ENCODE measurements around the gene KRTAP3-3.

KRTAP3-3 gene

GRCh38 chr17:40958086-40958953 is 35.6 kb downstream of the KRTAP3-3 start:
- Histone ChIP-seq H3K27ac (ENCODE audit: low read length) (no peak overlapping the region), H3K4me3 (ENCODE audit: low read depth in 1 of 2, low read length in 2 of 2) (no peak overlapping the region), H3K36me3 (ENCODE audit: control insufficient read depth in 1 of 2, insufficient read depth in 2 of 2, low read length in 2 of 2) (no peaks in the 10 kb centered on the region), H3K27me3 (ENCODE audit: low read depth, low read length) (no peaks in the 10 kb centered on the region), H3K9me3 (ENCODE audit: control insufficient read depth in 1 of 2, low read length in 2 of 2) (no peaks in the 10 kb centered on the region), H3K4me1 (ENCODE audit: control insufficient read depth in 1 of 2, insufficient read depth in 2 of 2, low read length in 2 of 2) (no peaks in the 10 kb centered on the region)

GRCh38 chr17:40956401-40957254 is 37.3 kb downstream of the KRTAP3-3 start:
- no peaks in the 10 kb centered on the region for H3K27me3 ChIP-seq (ENCODE audit: low read depth, low read length)
- H3K9me3 ChIP-seq (ENCODE audit: control insufficient read depth in 1 of 2, low read length in 2 of 2) = no peaks in the 10 kb centered on the region
- H3K4me3 ChIP-seq (ENCODE audit: low read depth in 1 of 2, low read length in 2 of 2) = no peak overlapping the region
- no peaks in the 10 kb centered on the region for H3K4me1 ChIP-seq (ENCODE audit: control insufficient read depth in 1 of 2, insufficient read depth in 2 of 2, low read length in 2 of 2)
- H3K27ac ChIP-seq (ENCODE audit: low read length) = no peak overlapping the region
- no peaks in the 10 kb centered on the region for H3K36me3 ChIP-seq (ENCODE audit: control insufficient read depth in 1 of 2, insufficient read depth in 2 of 2, low read length in 2 of 2)

DNA sequence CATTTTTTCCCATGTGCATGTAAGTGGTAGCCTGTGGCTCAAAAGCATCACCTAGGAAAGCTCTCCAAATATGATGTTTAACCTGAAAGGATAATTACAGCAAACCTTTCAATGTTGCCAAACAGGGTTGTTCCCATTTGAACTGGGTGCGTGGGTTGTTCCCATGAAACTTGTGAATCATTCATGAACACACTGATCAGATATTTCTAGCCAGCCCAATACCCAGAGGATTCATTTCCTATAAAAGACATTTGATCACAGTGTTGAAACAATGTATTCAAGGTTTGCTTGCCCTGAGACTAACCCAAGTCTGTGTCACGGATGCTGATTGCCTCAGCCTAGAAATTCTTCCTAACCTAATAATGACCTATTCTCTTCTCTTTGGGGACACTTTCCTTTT is 40.1 kb downstream of the KRTAP3-3 start:
- Histone ChIP-seq H3K27ac (ENCODE audit: low read length) (no peak overlapping the region), H3K36me3 (ENCODE audit: control insufficient read depth in 1 of 2, insufficient read depth in 2 of 2, low read length in 2 of 2) (no peaks in the 10 kb centered on the region), H3K4me1 (ENCODE audit: control insufficient read depth in 1 of 2, insufficient read depth in 2 of 2, low read length in 2 of 2) (no peaks in the 10 kb centered on the region), H3K9me3 (ENCODE audit: control insufficient read depth in 1 of 2, low read length in 2 of 2) (no peaks in the 10 kb centered on the region), H3K4me3 (ENCODE audit: low read depth in 1 of 2, low read length in 2 of 2) (no peak overlapping the region), H3K27me3 (ENCODE audit: low read depth, low read length) (no peaks in the 10 kb centered on the region)

GRCh38 chr17:40952661-40953060 is 41.3 kb downstream of the KRTAP3-3 start:
- Histone ChIP-seq H3K27ac (ENCODE audit: low read length) (no peak overlapping the region), H3K9me3 (ENCODE audit: control insufficient read depth in 1 of 2, low read length in 2 of 2) (no peaks in the 10 kb centered on the region), H3K4me1 (ENCODE audit: control insufficient read depth in 1 of 2, insufficient read depth in 2 of 2, low read length in 2 of 2) (no peaks in the 10 kb centered on the region), H3K27me3 (ENCODE audit: low read depth, low read length) (no peaks in the 10 kb centered on the region), H3K4me3 (ENCODE audit: low read depth in 1 of 2, low read length in 2 of 2) (no peak overlapping the region), H3K36me3 (ENCODE audit: control insufficient read depth in 1 of 2, insufficient read depth in 2 of 2, low read length in 2 of 2) (no peaks in the 10 kb centered on the region)

DNA sequence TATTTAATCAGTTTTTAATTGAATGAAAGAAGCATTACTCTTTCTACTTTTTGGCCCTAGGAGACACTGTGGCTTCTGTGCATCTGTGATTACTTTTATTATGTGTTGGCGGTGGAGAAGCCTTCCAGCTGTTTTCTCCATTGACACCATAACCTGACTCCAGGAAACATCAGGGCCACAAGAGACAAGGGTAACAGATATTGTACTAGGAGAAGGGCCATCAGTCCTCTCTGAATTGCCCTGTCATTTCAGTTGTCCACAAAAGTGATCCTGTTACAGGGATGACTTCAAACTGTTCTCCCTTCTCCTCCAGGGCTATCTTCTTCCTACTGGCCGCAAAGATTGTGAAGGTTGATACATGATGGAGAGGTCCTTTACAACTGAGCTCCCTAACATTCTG is 41.8 kb downstream of the KRTAP3-3 start:
- Histone ChIP-seq H3K36me3 (ENCODE audit: control insufficient read depth in 1 of 2, insufficient read depth in 2 of 2, low read length in 2 of 2) (no peaks in the 10 kb centered on the region), H3K27me3 (ENCODE audit: low read depth, low read length) (no peaks in the 10 kb centered on the region), H3K27ac (ENCODE audit: low read length) (no peak overlapping the region), H3K4me1 (ENCODE audit: control insufficient read depth in 1 of 2, insufficient read depth in 2 of 2, low read length in 2 of 2) (no peaks in the 10 kb centered on the region), H3K9me3 (ENCODE audit: control insufficient read depth in 1 of 2, low read length in 2 of 2) (no peaks in the 10 kb centered on the region), H3K4me3 (ENCODE audit: low read depth in 1 of 2, low read length in 2 of 2) (no peak overlapping the region)

DNA sequence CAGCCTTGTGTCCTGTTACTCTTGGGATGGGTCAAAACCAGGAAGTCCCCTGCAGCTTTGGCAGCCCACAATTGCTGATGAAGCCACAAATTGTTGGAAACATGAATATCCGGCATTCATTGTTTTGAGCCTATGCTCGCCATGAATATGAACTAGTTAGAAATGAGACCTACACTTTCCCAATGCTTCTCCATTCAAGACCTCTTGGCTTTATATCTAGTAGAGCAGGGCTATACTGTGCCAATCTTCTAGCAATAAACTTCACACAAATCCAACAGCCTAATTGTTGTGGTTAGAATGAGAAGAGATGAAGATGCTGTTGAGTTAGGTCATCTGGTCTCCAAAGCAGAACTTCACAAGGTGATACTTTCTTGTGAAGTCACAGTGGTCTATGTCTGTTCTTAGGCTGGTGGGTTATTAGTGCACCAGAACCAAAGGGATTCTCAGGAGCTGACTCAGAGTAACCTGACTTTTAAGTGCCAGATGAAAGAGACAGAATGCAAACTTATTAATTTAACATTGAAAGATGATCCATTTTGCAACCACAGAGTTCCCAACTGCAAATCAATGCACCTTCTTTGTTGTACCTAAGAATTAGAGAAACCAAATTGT is 42.8 kb downstream of the KRTAP3-3 start:
- Histone ChIP-seq H3K4me3 (ENCODE audit: low read depth in 1 of 2, low read length in 2 of 2) (no peak overlapping the region), H3K4me1 (ENCODE audit: control insufficient read depth in 1 of 2, insufficient read depth in 2 of 2, low read length in 2 of 2) (no peaks in the 10 kb centered on the region), H3K36me3 (ENCODE audit: control insufficient read depth in 1 of 2, insufficient read depth in 2 of 2, low read length in 2 of 2) (no peaks in the 10 kb centered on the region), H3K27me3 (ENCODE audit: low read depth, low read length) (peaks cover 4% of the 10 kb centered on the region), H3K27ac (ENCODE audit: low read length) (no peak overlapping the region), H3K9me3 (ENCODE audit: control insufficient read depth in 1 of 2, low read length in 2 of 2) (no peaks in the 10 kb centered on the region)

GRCh38 chr17:40950176-40950575 is 43.8 kb downstream of the KRTAP3-3 start:
- Histone ChIP-seq H3K27me3 (ENCODE audit: low read depth, low read length) (peaks cover 4% of the 10 kb centered on the region), H3K36me3 (ENCODE audit: control insufficient read depth in 1 of 2, insufficient read depth in 2 of 2, low read length in 2 of 2) (no peaks in the 10 kb centered on the region)

GRCh38 chr17:40949418-40949817 is 44.5 kb downstream of the KRTAP3-3 start:
- Histone ChIP-seq H3K9me3 (ENCODE audit: control insufficient read depth in 1 of 2, low read length in 2 of 2) (no peaks in the 10 kb centered on the region), H3K4me1 (ENCODE audit: control insufficient read depth in 1 of 2, insufficient read depth in 2 of 2, low read length in 2 of 2) (no peaks in the 10 kb centered on the region), H3K27me3 (ENCODE audit: low read depth, low read length) (peaks cover 4% of the 10 kb centered on the region), H3K27ac (ENCODE audit: low read length) (no peak overlapping the region), H3K4me3 (ENCODE audit: low read depth in 1 of 2, low read length in 2 of 2) (no peak overlapping the region), H3K36me3 (ENCODE audit: control insufficient read depth in 1 of 2, insufficient read depth in 2 of 2, low read length in 2 of 2) (no peaks in the 10 kb centered on the region)

More at GRCh38 chr17:40950176-40950575, 43.8 kb downstream of the KRTAP3-3 start:
- H3K4me3 ChIP-seq (ENCODE audit: low read depth in 1 of 2, low read length in 2 of 2) = no peak overlapping the region
- H3K27ac ChIP-seq (ENCODE audit: low read length) = no peak overlapping the region
- H3K4me1 ChIP-seq (ENCODE audit: control insufficient read depth in 1 of 2, insufficient read depth in 2 of 2, low read length in 2 of 2) = no peaks in the 10 kb centered on the region
- H3K9me3 ChIP-seq (ENCODE audit: control insufficient read depth in 1 of 2, low read length in 2 of 2) = no peaks in the 10 kb centered on the region

GRCh38 chr17:40947929-40948328 is 46.0 kb downstream of the KRTAP3-3 start:
- Histone ChIP-seq H3K4me1 (ENCODE audit: control insufficient read depth in 1 of 2, insufficient read depth in 2 of 2, low read length in 2 of 2) (no peaks in the 10 kb centered on the region), H3K27ac (ENCODE audit: low read length) (no peak overlapping the region), H3K36me3 (ENCODE audit: control insufficient read depth in 1 of 2, insufficient read depth in 2 of 2, low read length in 2 of 2) (no peaks in the 10 kb centered on the region), H3K4me3 (ENCODE audit: low read depth in 1 of 2, low read length in 2 of 2) (no peak overlapping the region), H3K27me3 (ENCODE audit: low read depth, low read length) (peaks cover 4% of the 10 kb centered on the region), H3K9me3 (ENCODE audit: control insufficient read depth in 1 of 2, low read length in 2 of 2) (no peaks in the 10 kb centered on the region)

DNA sequence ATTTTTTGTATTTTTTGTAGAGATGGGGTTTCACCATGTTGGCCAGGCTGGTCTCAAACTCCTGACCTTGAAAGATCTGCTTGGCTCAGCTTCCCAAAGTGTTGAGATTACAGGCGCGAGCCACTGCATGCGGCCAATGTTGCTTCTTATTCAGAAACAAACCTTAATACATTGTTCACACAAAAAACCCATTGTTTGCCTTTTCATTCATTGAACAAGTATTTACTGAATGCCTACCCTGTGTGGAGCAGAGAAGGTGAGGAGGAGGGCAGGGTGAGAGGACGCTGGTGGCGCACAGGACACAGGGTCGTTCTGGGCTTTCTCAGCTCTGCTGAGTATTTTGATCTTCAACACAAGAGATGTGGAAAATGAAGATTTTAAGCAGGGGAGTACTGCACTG is 48.5 kb downstream of the KRTAP3-3 start:
- Histone ChIP-seq H3K27me3 (ENCODE audit: low read depth, low read length) (peaks cover 4% of the 10 kb centered on the region), H3K36me3 (ENCODE audit: control insufficient read depth in 1 of 2, insufficient read depth in 2 of 2, low read length in 2 of 2) (no peaks in the 10 kb centered on the region), H3K27ac (ENCODE audit: low read length) (no peak overlapping the region), H3K4me3 (ENCODE audit: low read depth in 1 of 2, low read length in 2 of 2) (no peak overlapping the region), H3K9me3 (ENCODE audit: control insufficient read depth in 1 of 2, low read length in 2 of 2) (no peaks in the 10 kb centered on the region), H3K4me1 (ENCODE audit: control insufficient read depth in 1 of 2, insufficient read depth in 2 of 2, low read length in 2 of 2) (no peaks in the 10 kb centered on the region)

GRCh38 chr17:40944531-40944930 is 49.4 kb downstream of the KRTAP3-3 start:
- Histone ChIP-seq H3K4me1 (ENCODE audit: control insufficient read depth in 1 of 2, insufficient read depth in 2 of 2, low read length in 2 of 2) (no peaks in the 10 kb centered on the region), H3K27me3 (ENCODE audit: low read depth, low read length) (peaks cover 4% of the 10 kb centered on the region), H3K4me3 (ENCODE audit: low read depth in 1 of 2, low read length in 2 of 2) (no peak overlapping the region), H3K36me3 (ENCODE audit: control insufficient read depth in 1 of 2, insufficient read depth in 2 of 2, low read length in 2 of 2) (no peaks in the 10 kb centered on the region), H3K27ac (ENCODE audit: low read length) (no peak overlapping the region), H3K9me3 (ENCODE audit: control insufficient read depth in 1 of 2, low read length in 2 of 2) (no peaks in the 10 kb centered on the region)
